K562 (cell line): Measurements from ENCODE around the gene ISYNA1. TPM values are rescaled to one million over a fixed set of nuclear protein-coding genes. Genes with fewer than 3 reads are reported as not detected.

Experiments used
- BRD9 ChIP-seq: fragments of 450-650 bp; IDR thresholded peaks from 2 replicates; pipeline ENCODE4 v1.6.1; 2018; ENCODE audit warnings: low read depth; ENCODE audit not compliant: partially characterized antibody
- CBX1 ChIP-seq: sonication (generic); IDR thresholded peaks from 2 replicates; pipeline ENCODE4 v1.6.1; 2016; ENCODE audit warnings: antibody characterized with exemption, low read depth, mild to moderate bottlenecking
- COPS2 ChIP-seq: fragments of 450-650 bp; conservative IDR thresholded peaks from 2 replicates; pipeline ENCODE4 v1.6.1; 2016; ENCODE audit warnings: mild to moderate bottlenecking, moderate library complexity
- KDM1A ChIP-seq, 2 experiments: fragments of 450-650 bp; IDR thresholded peaks; 2 replicates each; pipeline ENCODE4 v1.6.1; 2016; ENCODE audit warnings: mild to moderate bottlenecking in 2 of 2
- LARP7 ChIP-seq: fragments of 450-650 bp; IDR thresholded peaks from 2 replicates; pipeline ENCODE4 v1.6.1; 2016
- MTA3 ChIP-seq: fragments of 450-650 bp; formaldehyde crosslinking; IDR thresholded peaks from 2 replicates; pipeline ENCODE4 v1.6.1; 2017; ENCODE audit warnings: mild to moderate bottlenecking, borderline replicate concordance
- PTBP1 ChIP-seq: fragments of 200-400 bp; formaldehyde crosslinking; IDR thresholded peaks from 2 replicates; pipeline ENCODE4 v1.6.1; 2017; ENCODE audit warnings: low read depth, low read length
- RCOR1 ChIP-seq, 2 experiments: IDR thresholded peaks; 2 replicates each; pipeline ENCODE4 v1.6.1; 2012; ENCODE audit warnings: low read depth in 2 of 2, low read length in 2 of 2, borderline replicate concordance in 1 of 2, improper control_type of control experiment in 1 of 2
- SMAD4 ChIP-seq: fragments of 250-450 bp; sonication (Bioruptor Pico); conservative IDR thresholded peaks from 2 replicates; pipeline ENCODE4 v1.8.0; 2021; ENCODE audit warnings: inconsistent platforms, mild to moderate bottlenecking, moderate library complexity
- SMARCA5 ChIP-seq: fragments of 450-650 bp; IDR thresholded peaks from 2 replicates; pipeline ENCODE4 v1.6.1; 2016
- SMC3 ChIP-seq: conservative IDR thresholded peaks from 2 replicates; pipeline ENCODE4 v1.6.1; 2011; ENCODE audit warnings: low read depth, low read length, improper control_type of control experiment; ENCODE audit not compliant: insufficient read depth
- TARDBP ChIP-seq: fragments of 450-650 bp; IDR thresholded peaks from 2 replicates; pipeline ENCODE4 v1.6.1; 2016
- U2AF1 ChIP-seq: fragments of 200-400 bp; formaldehyde crosslinking; optimal IDR thresholded peaks from 2 replicates; pipeline ENCODE3; 2017; ENCODE audit warnings: mild to moderate bottlenecking, low read depth, low read length, moderate library complexity
- ZC3H4 ChIP-seq: sonication (generic); formaldehyde crosslinking; IDR thresholded peaks from 2 replicates; pipeline ENCODE4 v1.9.0; 2021; ENCODE audit warnings: missing genetic modification reagents, borderline replicate concordance
- ZNF695 ChIP-seq: fragments of 450-650 bp; formaldehyde crosslinking; IDR thresholded peaks from 2 replicates; pipeline ENCODE4 v1.4.0; 2020; ENCODE audit warnings: mild to moderate bottlenecking, moderate library complexity
- ZNF696 ChIP-seq: fragments of 250-450 bp; sonication (Bioruptor Pico); conservative IDR thresholded peaks from 2 replicates; pipeline ENCODE4 v1.4.0; 2020; ENCODE audit warnings: mild to moderate bottlenecking, moderate library complexity
- ZNF707 ChIP-seq: fragments of 250-450 bp; sonication (Bioruptor Pico); conservative IDR thresholded peaks from 2 replicates; pipeline ENCODE4 v1.8.0; 2022; ENCODE audit warnings: inconsistent platforms, mild to moderate bottlenecking, moderate library complexity
- polyA plus RNA-seq, 8 experiments: library from polyadenylated mRNA; depleted of rRNA in 4 of 8; stranded (reverse) in 5 of 8; unstranded in 3 of 8; fragments of >200 nt; fragmentation: Nextera tagmentation in 2 of 8; fragmentation: Illumina TruSeq in 1 of 8; extraction: Ambion mirVana in 2 of 8; extraction: Trizol in 1 of 8; gene quantifications; 2 replicates each; pipeline versions ENCODE4 v1.2.1 to v1.2.3, GENCODE V29; 2011 to 2014; ENCODE audit warnings: inconsistent platforms in 1 of 8, missing spikeins in 1 of 8
- total RNA-seq, 7 experiments: library from RNA; depleted of rRNA in 6 of 7; stranded (reverse); fragments of >200 nt in 6 of 7; fragmentation: Illumina TruSeq in 2 of 7; extraction: Trizol in 2 of 7; gene quantifications; 2 replicates each; pipeline versions ENCODE4 v1.2.1 to v1.2.3, GENCODE V29; 2011 to 2021; ENCODE audit warnings: low replicate concordance in 1 of 7
- TF ChIP-seq, protein P1 (sequence below), 2 experiments: fragments of 450-650 bp; formaldehyde crosslinking in 1 of 2; IDR thresholded peaks; 2 replicates each; pipeline versions ENCODE4 v1.4.0 to v1.6.1; 2014 to 2020; ENCODE audit warnings: mild to moderate bottlenecking in 2 of 2, borderline replicate concordance in 1 of 2, low read depth in 1 of 2
- TF ChIP-seq, protein P2 (sequence below): sonication (generic); formaldehyde crosslinking; IDR thresholded peaks from 2 replicates; pipeline ENCODE4 v1.8.1; 2023; ENCODE audit warnings: mild to moderate bottlenecking, missing genetic modification reagents

The ISYNA1 gene
- total and polyA plus RNA-seq, 9 of the 15 experiments (the other 6 are each of a cell fraction or from before 2014, with no cell fraction given): 21.8 to 460 (median 93.2) TPM

DNA sequence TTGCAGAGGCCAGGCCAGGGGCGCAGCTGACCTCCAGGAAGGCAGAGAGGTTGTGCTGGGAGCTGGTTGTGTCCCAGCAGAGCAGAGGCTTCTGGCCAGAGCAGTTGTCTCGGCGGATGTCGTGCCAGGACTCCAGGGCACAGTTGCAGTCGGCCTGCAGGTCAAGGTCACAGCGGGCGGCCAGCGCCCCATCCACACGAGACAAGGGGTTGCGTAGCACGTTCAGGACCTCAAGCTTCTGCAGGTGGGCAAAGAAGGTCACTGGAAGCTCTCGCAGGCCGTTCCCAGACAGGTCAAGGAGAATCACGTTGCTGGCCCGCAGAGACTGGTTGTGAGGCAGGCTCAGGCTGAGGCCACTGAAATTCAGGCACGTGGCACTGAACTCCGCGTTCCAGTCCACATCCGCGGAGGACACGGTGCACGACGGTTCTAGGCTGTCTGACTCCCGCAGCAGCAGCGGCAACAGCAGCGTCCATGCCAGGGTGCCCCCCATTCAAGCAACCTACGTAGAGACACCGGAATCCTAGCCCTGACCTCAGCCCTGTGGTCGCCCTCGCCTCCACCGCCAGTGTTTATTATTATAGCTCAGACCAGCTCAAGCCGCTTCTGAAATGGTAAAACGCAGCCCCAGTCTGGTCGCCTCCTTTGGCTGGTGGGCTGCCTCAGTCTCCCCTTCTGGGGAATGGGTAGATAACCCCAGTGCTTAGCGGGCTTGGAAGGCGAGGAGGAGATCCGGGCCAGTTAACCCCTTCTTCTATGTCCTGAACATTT, 41.3 kb downstream of the ISYNA1 start (continued):
- TF ChIP-seq TARDBP (no peak), ZNF707 (CRISPR knock-in tag) (no peak), CBX1 (0 out of 2 replicates have a peak, but pooled peaks have one; percentile 63), SMAD4 (0 out of 2 replicates have a peak, but pooled peaks have one; percentile 5), SMC3 (no peak), RCOR1 (IDR thresholded peaks at IDR 0.05; ENCODE audit: borderline replicate concordance in 1 of 2, low read depth in 2 of 2, low read length in 2 of 2) (peak in 1 of 2 experiments; percentile 76; a peak in 2 of 4 replicates), MTA3 (no peak), ZC3H4 (no peak), U2AF1 (no peak), LARP7 (no peak), KDM1A (IDR thresholded peaks at IDR 0.05) (peak in 1 of 2 experiments; percentile 84; a peak in 3 of 4 replicates), SMARCA5 (peak; percentile 93), ZNF695 (CRISPR knock-in tag) (no peak), PTBP1 (peak; percentile 94), ZNF696 (CRISPR knock-in tag) (no peak), COPS2 (no peak), BRD9 (no peak)
- TF ChIP-seq, protein P1, sequence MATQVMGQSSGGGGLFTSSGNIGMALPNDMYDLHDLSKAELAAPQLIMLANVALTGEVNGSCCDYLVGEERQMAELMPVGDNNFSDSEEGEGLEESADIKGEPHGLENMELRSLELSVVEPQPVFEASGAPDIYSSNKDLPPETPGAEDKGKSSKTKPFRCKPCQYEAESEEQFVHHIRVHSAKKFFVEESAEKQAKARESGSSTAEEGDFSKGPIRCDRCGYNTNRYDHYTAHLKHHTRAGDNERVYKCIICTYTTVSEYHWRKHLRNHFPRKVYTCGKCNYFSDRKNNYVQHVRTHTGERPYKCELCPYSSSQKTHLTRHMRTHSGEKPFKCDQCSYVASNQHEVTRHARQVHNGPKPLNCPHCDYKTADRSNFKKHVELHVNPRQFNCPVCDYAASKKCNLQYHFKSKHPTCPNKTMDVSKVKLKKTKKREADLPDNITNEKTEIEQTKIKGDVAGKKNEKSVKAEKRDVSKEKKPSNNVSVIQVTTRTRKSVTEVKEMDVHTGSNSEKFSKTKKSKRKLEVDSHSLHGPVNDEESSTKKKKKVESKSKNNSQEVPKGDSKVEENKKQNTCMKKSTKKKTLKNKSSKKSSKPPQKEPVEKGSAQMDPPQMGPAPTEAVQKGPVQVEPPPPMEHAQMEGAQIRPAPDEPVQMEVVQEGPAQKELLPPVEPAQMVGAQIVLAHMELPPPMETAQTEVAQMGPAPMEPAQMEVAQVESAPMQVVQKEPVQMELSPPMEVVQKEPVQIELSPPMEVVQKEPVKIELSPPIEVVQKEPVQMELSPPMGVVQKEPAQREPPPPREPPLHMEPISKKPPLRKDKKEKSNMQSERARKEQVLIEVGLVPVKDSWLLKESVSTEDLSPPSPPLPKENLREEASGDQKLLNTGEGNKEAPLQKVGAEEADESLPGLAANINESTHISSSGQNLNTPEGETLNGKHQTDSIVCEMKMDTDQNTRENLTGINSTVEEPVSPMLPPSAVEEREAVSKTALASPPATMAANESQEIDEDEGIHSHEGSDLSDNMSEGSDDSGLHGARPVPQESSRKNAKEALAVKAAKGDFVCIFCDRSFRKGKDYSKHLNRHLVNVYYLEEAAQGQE (IDR thresholded peaks at IDR 0.05; ENCODE audit: borderline replicate concordance): 0 out of 2 replicates have a peak, but pooled peaks have one; percentile 9
- TF ChIP-seq, protein P1 (CRISPR knock-in tag; IDR thresholded peaks at IDR 0.05; ENCODE audit: low read depth): no peak
- TF ChIP-seq, protein P2, sequence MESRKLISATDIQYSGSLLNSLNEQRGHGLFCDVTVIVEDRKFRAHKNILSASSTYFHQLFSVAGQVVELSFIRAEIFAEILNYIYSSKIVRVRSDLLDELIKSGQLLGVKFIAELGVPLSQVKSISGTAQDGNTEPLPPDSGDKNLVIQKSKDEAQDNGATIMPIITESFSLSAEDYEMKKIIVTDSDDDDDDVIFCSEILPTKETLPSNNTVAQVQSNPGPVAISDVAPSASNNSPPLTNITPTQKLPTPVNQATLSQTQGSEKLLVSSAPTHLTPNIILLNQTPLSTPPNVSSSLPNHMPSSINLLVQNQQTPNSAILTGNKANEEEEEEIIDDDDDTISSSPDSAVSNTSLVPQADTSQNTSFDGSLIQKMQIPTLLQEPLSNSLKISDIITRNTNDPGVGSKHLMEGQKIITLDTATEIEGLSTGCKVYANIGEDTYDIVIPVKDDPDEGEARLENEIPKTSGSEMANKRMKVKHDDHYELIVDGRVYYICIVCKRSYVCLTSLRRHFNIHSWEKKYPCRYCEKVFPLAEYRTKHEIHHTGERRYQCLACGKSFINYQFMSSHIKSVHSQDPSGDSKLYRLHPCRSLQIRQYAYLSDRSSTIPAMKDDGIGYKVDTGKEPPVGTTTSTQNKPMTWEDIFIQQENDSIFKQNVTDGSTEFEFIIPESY (CRISPR knock-in tag): peak; percentile 54; the same call in 1 of the 2 replicates
